ENCODE data around the gene ZEB2.

The ZEB2 gene

GRCh38 chr2:144414324-144414845 lies 105.5 kb downstream of the ZEB2 start:
- no peak for DNase-seq

- no peak for DNase-seq
Observed at GRCh38 chr2:144412709-144413108, 107.2 kb downstream of the ZEB2 start.

- DNase-seq, result no peak
Observed at GRCh38 chr2:144411473-144411872, 108.4 kb downstream of the ZEB2 start.

- DNase-seq, result no peak
Observed at GRCh38 chr2:144409241-144409640, 110.7 kb downstream of the ZEB2 start.

GRCh38 chr2:144407262-144407661 lies 112.7 kb downstream of the ZEB2 start:
- no peak for DNase-seq

GRCh38 chr2:144405982-144406788 lies 113.7 kb downstream of the ZEB2 start:
- DNase-seq, result no peak

GRCh38 chr2:144405321-144405720 lies 114.6 kb downstream of the ZEB2 start:
- DNase-seq, result no peak

GRCh38 chr2:144404586-144405314 lies 115.2 kb downstream of the ZEB2 start:
- DNase-seq, result no peak

GRCh38 chr2:144403933-144404332 lies 116.0 kb downstream of the ZEB2 start:
- no peak for DNase-seq

- no peak for DNase-seq
Observed at GRCh38 chr2:144402251-144402650, 117.7 kb downstream of the ZEB2 start.

GRCh38 chr2:144401036-144401435 lies 118.9 kb downstream of the ZEB2 start:
- no peak for DNase-seq

GRCh38 chr2:144396318-144396717 lies 123.6 kb downstream of the ZEB2 start:
- DNase-seq, result no peak

- DNase-seq, result no peak
Observed at GRCh38 chr2:144390424-144391020, 129.4 kb downstream of the ZEB2 start.

- no peak for DNase-seq
Observed at GRCh38 chr2:144389930-144390311, 130.0 kb downstream of the ZEB2 start.

GRCh38 chr2:144389151-144389929 lies 130.6 kb downstream of the ZEB2 start:
- no peak for DNase-seq

GRCh38 chr2:144385381-144385780 lies 134.5 kb downstream of the ZEB2 start:
- no peak for DNase-seq

GRCh38 chr2:144383571-144384100 lies 136.3 kb downstream of the ZEB2 start:
- no peak for DNase-seq

GRCh38 chr2:144382849-144383248 lies 137.1 kb downstream of the ZEB2 start:
- DNase-seq, result no peak

- DNase-seq, result no peak
Observed at GRCh38 chr2:144381716-144382115, 138.2 kb downstream of the ZEB2 start.

GRCh38 chr2:144379851-144380311 lies 140.0 kb downstream of the ZEB2 start:
- no peak for DNase-seq

GRCh38 chr2:144378551-144378950 lies 141.4 kb downstream of the ZEB2 start:
- no peak for DNase-seq

GRCh38 chr2:144377914-144378313 lies 142.0 kb downstream of the ZEB2 start:
- DNase-seq, result no peak

Measured in SW 1271 (cell line).